Measurements from ENCODE around the gene LMNTD1. TPM values are rescaled to one million over a fixed set of nuclear protein-coding genes. Genes with fewer than 3 reads are reported as not detected.
"Not testable (repeated sequence)": the region's sequence is repeated elsewhere in the genome, so short reads cannot be mapped to it uniquely, and the experiment has no call there.

LMNTD1 gene, protein sequence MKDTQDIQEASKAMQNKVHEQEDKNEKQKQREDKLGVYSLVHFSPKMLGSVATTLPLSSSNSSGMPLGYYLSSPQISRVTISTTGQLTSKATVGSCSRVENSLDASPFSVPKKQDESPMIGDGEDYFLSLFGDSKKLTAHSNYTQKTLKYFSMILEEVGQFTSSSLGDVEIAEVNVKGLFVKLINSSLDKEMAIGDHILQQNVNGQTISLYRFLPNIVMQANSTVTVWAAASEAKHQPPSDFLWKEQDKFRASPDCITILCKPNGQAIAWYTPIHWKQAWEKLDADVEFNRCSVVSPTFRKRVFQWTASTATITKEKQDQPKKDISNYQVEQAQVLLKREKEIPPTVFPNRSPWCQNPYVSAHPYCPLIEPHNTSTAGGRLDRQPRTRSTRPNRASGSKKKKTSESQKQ
- polyA plus RNA-seq (2012; ENCODE audit: missing spikeins), result not detected

DNA sequence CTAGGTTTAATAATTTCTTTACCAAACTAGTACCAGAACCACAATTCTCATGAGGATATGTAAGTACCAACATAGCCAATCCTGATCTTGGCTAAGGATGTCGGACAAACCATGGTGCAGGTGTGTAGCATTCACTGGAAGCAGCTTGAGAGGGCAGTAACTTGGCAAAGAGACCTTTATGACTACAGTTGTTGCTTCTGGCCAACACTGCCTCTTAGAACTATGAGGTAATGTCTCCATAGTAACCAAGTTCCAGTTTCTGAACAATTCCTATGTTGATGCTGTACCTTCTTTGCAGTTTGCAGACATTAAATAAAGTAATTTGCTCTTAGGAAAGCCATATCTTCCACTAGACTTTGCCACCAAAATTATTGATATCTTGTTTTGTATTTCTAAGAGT, at the start of gene LMNTD1:
Gene LMNTD1, minus strand, starts transcription at position 186 of the 400 bp plus-strand sequence. CDS start 324 bp downstream, outside the sequence.
- FAIRE-seq (no peak), DNase-seq (ENCODE audit: insufficient read length) (no peak)
- TF ChIP-seq POLR2AphosphoS5 (IDR thresholded peaks at IDR 0.05; ENCODE audit: low read depth, low read length) (no peak), TAF1 (IDR thresholded peaks at IDR 0.05; ENCODE audit: borderline replicate concordance, low read depth, low read length) (no peak), POLR2A (IDR thresholded peaks at IDR 0.05; ENCODE audit: low read depth, low read length) (no peak)

DNA sequence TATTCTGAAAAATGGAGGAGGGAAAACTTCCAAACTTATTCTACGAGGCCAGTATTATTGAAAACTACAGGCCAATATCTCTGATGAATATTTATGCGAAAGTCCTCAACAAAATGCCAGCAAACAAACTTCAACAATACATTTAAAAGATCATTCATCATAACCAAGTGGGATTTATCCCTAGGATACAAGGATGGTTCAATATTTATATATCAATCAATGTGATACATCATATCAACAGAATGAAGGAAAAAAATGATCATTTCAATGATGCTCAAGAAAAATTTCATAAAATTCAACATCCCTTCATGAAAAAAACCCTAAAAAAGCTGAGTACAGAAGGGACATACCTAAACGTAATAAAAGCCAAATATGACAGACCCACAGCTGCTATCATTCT, 45.9 kb upstream of the LMNTD1 start:
- no peak for FAIRE-seq
- no peak for DNase-seq (ENCODE audit: insufficient read length)
- TF ChIP-seq POLR2A (IDR thresholded peaks at IDR 0.05; ENCODE audit: low read depth, low read length) (no peak), POLR2AphosphoS5 (IDR thresholded peaks at IDR 0.05; ENCODE audit: low read depth, low read length) (no peak), TAF1 (IDR thresholded peaks at IDR 0.05; ENCODE audit: borderline replicate concordance, low read depth, low read length) (no peak)

DNA sequence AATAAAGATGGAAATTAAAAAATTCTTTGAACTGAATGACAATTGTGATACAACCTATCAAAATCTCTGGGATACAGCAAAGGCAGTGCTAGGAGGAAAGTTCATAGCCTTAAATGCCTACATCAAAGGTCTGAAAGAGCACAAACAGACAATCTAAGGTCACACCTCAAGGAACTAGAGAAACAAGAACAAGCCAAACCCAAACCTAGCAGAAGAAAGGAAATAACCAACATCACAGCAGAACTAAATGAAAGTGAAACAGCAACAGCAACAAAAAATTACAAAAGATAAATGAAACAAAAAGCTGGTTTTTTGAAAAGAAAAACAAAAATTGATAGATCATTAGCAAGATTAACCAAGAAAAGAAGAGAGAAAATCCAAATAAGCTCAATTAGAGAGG, 42.4 kb upstream of the LMNTD1 start:
- DNase-seq (ENCODE audit: insufficient read length); FAIRE-seq: not testable (repeated sequence)

DNA sequence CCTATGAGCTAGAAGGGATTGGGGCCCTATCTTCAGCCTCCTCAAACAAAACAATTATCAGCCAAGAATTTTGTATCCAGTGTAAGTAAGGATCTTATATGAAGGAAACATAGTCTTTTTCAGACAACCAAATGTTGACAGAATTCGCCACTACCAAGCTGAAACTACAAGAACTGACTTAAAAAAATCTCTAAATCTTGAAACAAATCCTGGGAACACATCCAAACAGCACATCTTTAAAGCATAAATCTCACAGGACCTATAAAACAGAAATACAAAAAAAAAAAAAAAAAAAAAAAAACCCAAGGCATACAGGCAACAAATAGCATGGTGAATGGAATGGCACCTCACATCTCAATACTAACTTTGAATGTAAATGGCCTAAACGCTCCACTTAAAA, 41.3 kb upstream of the LMNTD1 start:
- DNase-seq (ENCODE audit: insufficient read length), result no peak
- TF ChIP-seq POLR2AphosphoS5 (IDR thresholded peaks at IDR 0.05; ENCODE audit: low read depth, low read length), result no peak
- no peak for TF ChIP-seq TAF1 (IDR thresholded peaks at IDR 0.05; ENCODE audit: borderline replicate concordance, low read depth, low read length)
- TF ChIP-seq POLR2A (IDR thresholded peaks at IDR 0.05; ENCODE audit: low read depth, low read length), result no peak
- FAIRE-seq, result no peak

DNA sequence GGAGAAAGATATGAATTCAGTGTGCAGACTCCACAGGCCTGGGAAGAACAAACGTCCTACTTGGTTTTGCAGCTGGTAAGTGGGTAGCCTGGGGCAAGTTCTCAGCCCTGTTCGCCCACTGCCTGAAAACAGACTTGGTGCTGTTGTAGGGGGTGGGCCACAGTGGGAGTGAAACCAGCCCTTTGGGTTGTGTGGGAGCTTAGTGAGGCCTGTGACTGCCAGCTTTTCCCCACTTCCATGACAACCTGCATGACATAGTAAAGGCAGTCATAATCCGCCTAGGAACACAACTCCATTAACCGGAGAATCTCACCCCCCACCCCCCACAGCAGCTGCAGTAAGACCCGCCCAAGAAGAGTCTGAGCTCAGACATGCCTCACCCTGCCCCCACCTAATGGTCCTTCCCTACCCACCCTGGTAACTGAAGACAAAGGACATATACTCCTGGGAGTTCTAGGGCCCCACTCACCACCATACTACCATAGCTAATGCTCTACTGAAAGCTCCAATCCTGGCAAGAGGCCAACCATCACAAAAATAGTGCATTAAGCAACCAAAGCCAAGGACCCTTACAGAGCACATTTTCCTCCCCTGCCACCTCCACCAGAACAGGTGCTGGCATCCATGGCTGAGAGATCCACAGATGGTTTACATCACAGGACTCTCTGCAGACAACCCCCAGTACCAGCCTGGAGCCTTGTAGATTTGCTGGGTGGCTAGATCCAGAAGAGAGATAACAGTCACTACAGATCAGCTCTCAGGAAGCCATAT, 39.8 kb upstream of the LMNTD1 start:
- TF ChIP-seq POLR2A (IDR thresholded peaks at IDR 0.05; ENCODE audit: low read depth, low read length), result no peak
- TF ChIP-seq POLR2AphosphoS5 (IDR thresholded peaks at IDR 0.05; ENCODE audit: low read depth, low read length), result no peak
- no peak for TF ChIP-seq TAF1 (IDR thresholded peaks at IDR 0.05; ENCODE audit: borderline replicate concordance, low read depth, low read length)
- no peak for FAIRE-seq
- DNase-seq (ENCODE audit: insufficient read length), result no peak

DNA sequence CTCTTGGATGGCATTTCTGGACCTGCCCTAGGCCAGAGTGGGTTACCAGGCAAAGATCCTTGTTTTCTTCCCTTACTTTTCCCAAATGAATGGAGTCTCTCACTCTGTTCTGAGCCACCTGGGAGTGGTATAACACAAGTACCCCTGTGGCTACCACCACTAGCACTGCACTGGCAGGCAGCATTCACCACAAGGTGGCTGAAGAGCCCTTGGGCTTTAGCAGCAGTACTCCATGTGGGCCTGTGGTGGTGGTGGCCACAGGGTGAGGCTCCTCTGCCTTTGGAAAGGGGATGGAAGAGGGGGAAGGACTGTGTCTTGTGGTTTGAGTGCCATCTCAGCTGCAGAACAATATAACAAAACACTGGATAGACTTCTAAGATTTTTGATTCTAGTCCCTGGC, 38.1 kb upstream of the LMNTD1 start:
- DNase-seq (ENCODE audit: insufficient read length) (no peak), FAIRE-seq (no peak)
- TF ChIP-seq POLR2A (IDR thresholded peaks at IDR 0.05; ENCODE audit: low read depth, low read length), result no peak
- TF ChIP-seq POLR2AphosphoS5 (IDR thresholded peaks at IDR 0.05; ENCODE audit: low read depth, low read length), result no peak
- no peak for TF ChIP-seq TAF1 (IDR thresholded peaks at IDR 0.05; ENCODE audit: borderline replicate concordance, low read depth, low read length)

DNA sequence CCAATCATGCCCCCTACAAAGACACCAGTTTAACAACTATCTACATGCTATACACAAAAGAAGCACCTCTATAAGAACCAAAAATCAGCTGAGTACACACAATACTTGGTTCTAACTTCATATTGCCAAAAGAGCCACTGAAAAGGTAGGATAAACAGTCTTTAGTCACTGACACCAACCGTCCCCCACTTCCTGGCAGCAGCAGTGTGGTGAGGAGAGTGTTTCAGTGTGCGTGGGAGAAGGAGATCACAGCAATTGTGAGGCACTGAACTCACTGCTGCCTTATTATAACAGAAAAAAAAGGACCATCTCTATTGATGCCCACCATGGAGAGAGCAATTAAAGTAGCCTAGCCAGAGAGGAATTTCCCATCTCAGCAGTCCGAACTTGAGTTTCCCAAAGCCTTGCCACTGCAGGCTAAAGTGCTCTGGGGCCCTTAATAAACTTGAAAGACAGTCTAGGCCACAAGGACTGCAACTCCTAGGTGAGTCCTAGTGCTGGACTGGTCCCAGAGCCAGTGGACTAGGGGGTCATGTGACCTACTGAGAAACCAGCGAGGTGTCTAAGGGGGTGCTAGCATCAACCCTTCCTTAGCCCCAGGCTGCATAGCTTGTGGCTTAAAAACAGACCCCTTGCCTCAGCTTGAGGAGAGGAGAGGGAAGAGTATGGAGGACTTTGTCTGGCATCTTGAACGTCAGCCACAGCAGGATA, 37.1 kb upstream of the LMNTD1 start:
- TF ChIP-seq POLR2AphosphoS5 (IDR thresholded peaks at IDR 0.05; ENCODE audit: low read depth, low read length), result no peak
- TF ChIP-seq POLR2A (IDR thresholded peaks at IDR 0.05; ENCODE audit: low read depth, low read length), result no peak
- TF ChIP-seq TAF1 (IDR thresholded peaks at IDR 0.05; ENCODE audit: borderline replicate concordance, low read depth, low read length), result no peak
- DNase-seq (ENCODE audit: insufficient read length) (no peak), FAIRE-seq (no peak)

DNA sequence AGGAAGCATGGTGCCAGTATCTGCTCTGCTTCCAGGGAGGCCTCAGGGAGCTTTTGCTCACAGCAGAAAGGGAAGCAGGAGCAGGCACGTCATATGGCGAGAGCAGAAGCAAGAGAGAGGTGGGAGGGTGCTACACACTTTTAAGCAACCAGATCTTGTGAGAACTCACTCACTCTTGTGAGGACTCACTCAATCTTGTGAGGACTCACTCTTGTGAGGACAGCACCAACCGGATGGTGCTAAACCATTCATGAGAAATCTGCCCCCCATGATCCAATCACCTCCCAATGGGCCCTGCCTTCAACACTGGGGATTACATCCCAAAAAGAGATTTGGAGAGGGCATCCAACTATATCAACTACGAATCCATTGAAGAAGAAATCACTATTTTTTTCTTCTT, 34.3 kb upstream of the LMNTD1 start:
- DNase-seq (ENCODE audit: insufficient read length), result no peak
- TF ChIP-seq TAF1 (IDR thresholded peaks at IDR 0.05; ENCODE audit: borderline replicate concordance, low read depth, low read length), result no peak

DNA sequence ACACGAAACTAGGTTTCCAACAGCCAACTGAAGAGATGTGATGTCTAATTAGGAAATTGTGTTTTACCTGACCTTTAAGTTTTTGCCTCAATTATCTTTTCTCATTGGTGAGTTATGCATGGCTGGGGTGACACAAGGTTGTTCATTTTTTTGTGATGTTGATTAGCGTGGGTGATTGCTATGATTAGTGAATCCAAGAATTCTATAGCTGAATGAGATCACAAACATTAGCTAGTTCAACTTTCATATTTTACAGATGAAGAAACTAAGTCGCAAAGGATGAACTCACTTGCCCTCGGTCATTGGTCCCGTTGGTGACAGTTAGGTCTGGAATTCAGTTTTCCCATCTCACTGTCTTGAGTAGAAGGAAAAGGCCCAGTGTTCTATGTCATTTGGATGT, 32.6 kb upstream of the LMNTD1 start:
- FAIRE-seq (no peak), DNase-seq (ENCODE audit: insufficient read length) (no peak)
- TF ChIP-seq POLR2A (IDR thresholded peaks at IDR 0.05; ENCODE audit: low read depth, low read length) (no peak), TAF1 (IDR thresholded peaks at IDR 0.05; ENCODE audit: borderline replicate concordance, low read depth, low read length) (no peak), POLR2AphosphoS5 (IDR thresholded peaks at IDR 0.05; ENCODE audit: low read depth, low read length) (no peak)

More for the DNA sequence above, 34.3 kb upstream of the LMNTD1 start:
- FAIRE-seq, result no peak

DNA sequence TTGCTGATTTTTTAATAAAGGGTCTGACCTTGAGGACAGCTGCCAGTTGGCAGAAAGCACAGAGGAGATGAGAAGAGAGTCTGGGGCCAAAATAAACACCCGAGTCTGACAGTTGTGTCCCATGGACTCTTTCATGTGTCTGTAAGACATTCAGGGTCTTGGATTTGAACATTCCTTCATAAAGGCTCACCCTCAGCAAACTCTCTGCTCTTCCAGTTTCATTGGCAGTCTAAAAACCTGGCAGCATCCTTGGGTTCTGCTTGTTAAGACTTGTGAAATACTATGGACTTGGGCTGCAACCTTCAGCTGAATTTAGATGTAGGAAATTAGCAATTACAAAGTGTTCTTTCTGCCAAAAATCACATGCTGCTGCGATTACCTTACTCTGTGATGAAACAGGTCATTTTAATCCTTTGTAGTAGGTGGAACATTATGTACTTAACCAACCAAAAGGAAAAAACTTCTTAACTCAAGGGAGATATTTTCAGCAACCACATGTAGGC, 32.0 kb upstream of the LMNTD1 start:
- DNase-seq (ENCODE audit: insufficient read length) (no peak), FAIRE-seq (no peak)
- no peak for TF ChIP-seq TAF1 (IDR thresholded peaks at IDR 0.05; ENCODE audit: borderline replicate concordance, low read depth, low read length)
- no peak for TF ChIP-seq POLR2A (IDR thresholded peaks at IDR 0.05; ENCODE audit: low read depth, low read length)
- TF ChIP-seq POLR2AphosphoS5 (IDR thresholded peaks at IDR 0.05; ENCODE audit: low read depth, low read length), result no peak

DNA sequence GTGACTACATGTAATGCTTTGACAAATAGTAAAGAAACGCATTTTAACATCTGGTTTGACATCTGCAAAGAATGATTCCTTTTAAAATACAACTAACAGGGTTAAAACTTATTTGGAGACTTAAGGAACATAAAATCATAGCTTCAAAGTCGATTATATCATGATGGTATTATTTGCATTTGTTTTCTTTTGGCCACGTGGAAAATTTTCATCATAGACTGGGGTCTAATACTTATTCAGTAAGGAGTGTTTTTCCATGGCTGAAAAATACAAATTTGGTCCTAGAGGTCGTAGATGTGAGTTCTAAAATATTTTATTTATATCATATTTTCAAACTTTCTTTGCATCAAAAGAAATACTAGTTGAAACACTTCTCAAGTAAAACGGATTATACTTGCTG, 31.5 kb upstream of the LMNTD1 start:
- FAIRE-seq (no peak), DNase-seq (ENCODE audit: insufficient read length) (no peak)
- TF ChIP-seq POLR2A (IDR thresholded peaks at IDR 0.05; ENCODE audit: low read depth, low read length) (no peak), TAF1 (IDR thresholded peaks at IDR 0.05; ENCODE audit: borderline replicate concordance, low read depth, low read length) (no peak), POLR2AphosphoS5 (IDR thresholded peaks at IDR 0.05; ENCODE audit: low read depth, low read length) (no peak)

Data from GM12892 (cell line).